Upper lobe of left lung (tissue), 6 donors: ENCODE data around the gene JCAD. TPM values are rescaled to one million over a fixed set of nuclear protein-coding genes. Genes with fewer than 3 reads are reported as not detected.
A peak's percentile ranks its signal among the peaks of the same experiment; 100 is the strongest.

Source experiments
- ATAC-seq, 2 donors: fragments of 200-7000 bp; cut with Tn5 transposase; one replicate each; pipeline ENCODE4 v1.9.1; 2022; ENCODE audit warnings: mild to moderate bottlenecking in 2 of 2, moderate library complexity in 2 of 2; ENCODE audit not compliant: low FRiP score in 2 of 2
- DNase-seq, 2 donors: peaks; one replicate each; pipeline ENCODE4 v3.0.0-alpha.2; 2019 to 2020
- H3K27ac ChIP-seq, 4 donors: fragments of 200-600 bp; sonication (generic); one replicate each; pipeline ENCODE4 v1.5.1; 2016 to 2019
- H3K27me3 ChIP-seq, 4 donors: fragments of 200-600 bp; sonication (generic); one replicate each; pipeline ENCODE4 v1.5.1; 2017 to 2019
- H3K36me3 ChIP-seq, 4 donors: fragments of 200-600 bp; sonication (generic); one replicate each; pipeline ENCODE4 v1.5.1; 2016 to 2019
- H3K4me1 ChIP-seq, 4 donors: fragments of 200-600 bp; sonication (generic); one replicate each; pipeline ENCODE4 v1.5.1; 2018 to 2019
- H3K4me3 ChIP-seq, 4 donors: fragments of 200-600 bp; sonication (generic); one replicate each; pipeline ENCODE4 v1.5.1; 2017 to 2019; ENCODE audit warnings: mild to moderate bottlenecking in 2 of 4, moderate library complexity in 1 of 4
- H3K9me3 ChIP-seq, 4 donors: fragments of 200-600 bp; sonication (generic); one replicate each; pipeline ENCODE4 v1.5.1; 2018 to 2019
- CTCF ChIP-seq, 6 experiments: fragments of 450-650 bp in 4 of 6; fragments of 200-600 bp in 2 of 6; sonication (generic) in 2 of 6; IDR thresholded peaks; one replicate each; pipeline ENCODE4 v1.5.1; 2016 to 2019; ENCODE audit warnings: antibody characterized with exemption in 6 of 6
- EP300 ChIP-seq, 4 donors: sonication (generic); formaldehyde crosslinking; IDR thresholded peaks; one replicate each; pipeline ENCODE4 v1.5.1; 2017; ENCODE audit warnings: antibody characterized with exemption in 4 of 4, control low read depth in 2 of 4
- POLR2A ChIP-seq, 4 donors: fragments of 450-650 bp; IDR thresholded peaks; one replicate each; pipeline ENCODE4 v1.5.1; 2016 to 2017; ENCODE audit warnings: antibody characterized with exemption in 4 of 4, mild to moderate bottlenecking in 2 of 4
- POLR2AphosphoS5 ChIP-seq, 2 donors: sonication (generic); formaldehyde crosslinking; IDR thresholded peaks; one replicate each; pipeline ENCODE4 v1.5.1; 2017; ENCODE audit warnings: antibody characterized with exemption in 2 of 2
- WGBS, 2 donors: methylation state at CpG; one replicate each; pipeline ENCODE4 v1.1.5; 2017 to 2018; 5-methylcytosine and 5-hydroxymethylcytosine counted together
- total RNA-seq, 6 donors: library from RNA; depleted of rRNA in 4 of 6; stranded (reverse); fragments of >200 nt in 4 of 6; gene quantifications; one replicate each; pipeline versions ENCODE4 v1.1.0 to v1.2.1, GENCODE V29; 2016 to 2021
- donor health status: DM: no; HTN: no; CAD: no; lungs with moderate emphysema.
- donor health status: DM: no; HTN: yes; CAD: no; lungs with severe emphysema.

Gene JCAD
- total RNA-seq, 6 donors from 2014 or later = 16.8 to 83.7 (median 37.6) TPM

- no peaks in the 10 kb centered on the region for H3K27me3 ChIP-seq
- TF ChIP-seq POLR2A (IDR thresholded peaks at IDR 0.05) (no peak), EP300 (IDR thresholded peaks at IDR 0.05) (no peak), POLR2AphosphoS5 (IDR thresholded peaks at IDR 0.05) (no peak), CTCF (IDR thresholded peaks at IDR 0.05) (no peak)
- 95 to 97% methylated on average over 4 of the region's 4 CpGs for WGBS, 2 donors
- peaks cover 0 to 4% (median 0%) of the 10 kb centered on the region in 4 donors for H3K4me1 ChIP-seq
- no peak overlapping the region for H3K4me3 ChIP-seq
- DNase-seq (no peak), ATAC-seq (peak in 1 of 2 donors; percentile 32)
- H3K9me3 ChIP-seq = no peaks in the 10 kb centered on the region
- no peak overlapping the region for H3K27ac ChIP-seq
- no peaks in the 10 kb centered on the region for H3K36me3 ChIP-seq
Observed at GRCh38 chr10:30068492-30069223, 9.3 kb upstream of the JCAD start.

GRCh38 chr10:30063099-30063498 lies 3.7 kb upstream of the JCAD start:
- WGBS, 2 donors = 56 to 60% methylated on average over 3 of the region's 3 CpGs
- no peak overlapping the region for H3K4me3 ChIP-seq
- TF ChIP-seq POLR2A (IDR thresholded peaks at IDR 0.05) (no peak), EP300 (IDR thresholded peaks at IDR 0.05) (no peak), CTCF (IDR thresholded peaks at IDR 0.05) (no peak), POLR2AphosphoS5 (IDR thresholded peaks at IDR 0.05) (no peak)
- H3K27ac ChIP-seq = peak overlapping the region in 1 of 4 donors; percentile 23
- no peak for ATAC-seq
- H3K4me1 ChIP-seq = peaks cover 3 to 18% (median 17%) of the 10 kb centered on the region in 4 donors
- no peaks in the 10 kb centered on the region for H3K9me3 ChIP-seq
- H3K27me3 ChIP-seq = peaks cover 0 to 12% (median 4%) of the 10 kb centered on the region in 4 donors
- H3K36me3 ChIP-seq = no peaks in the 10 kb centered on the region
- no peak for DNase-seq

GRCh38 chr10:30062582-30062981 lies 3.2 kb upstream of the JCAD start:
- Histone ChIP-seq H3K27me3 (peaks cover 0 to 12% (median 4%) of the 10 kb centered on the region in 4 donors), H3K9me3 (no peaks in the 10 kb centered on the region), H3K27ac (no peak overlapping the region), H3K4me1 (peaks cover 3 to 23% (median 17%) of the 10 kb centered on the region in 4 donors), H3K4me3 (no peak overlapping the region), H3K36me3 (no peaks in the 10 kb centered on the region)
- no peak for TF ChIP-seq POLR2AphosphoS5 (IDR thresholded peaks at IDR 0.05)
- ATAC-seq = no peak
- WGBS, 2 donors = 91 to 96% methylated on average over 8 of the region's 8 CpGs
- DNase-seq = no peak

- WGBS, 2 donors = 48 to 72% methylated on average over 1 of the region's 1 CpG
- H3K9me3 ChIP-seq = no peaks in the 10 kb centered on the region
- H3K4me1 ChIP-seq = peaks cover 3 to 28% (median 17%) of the 10 kb centered on the region in 4 donors
- H3K36me3 ChIP-seq = no peaks in the 10 kb centered on the region
- TF ChIP-seq EP300 (IDR thresholded peaks at IDR 0.05) (no peak), CTCF (IDR thresholded peaks at IDR 0.05) (no peak), POLR2A (IDR thresholded peaks at IDR 0.05) (no peak), POLR2AphosphoS5 (IDR thresholded peaks at IDR 0.05) (no peak)
- H3K4me3 ChIP-seq = no peak overlapping the region
- H3K27ac ChIP-seq = no peak overlapping the region
- peaks cover 0 to 12% (median 4%) of the 10 kb centered on the region in 4 donors for H3K27me3 ChIP-seq
- ATAC-seq (no peak), DNase-seq (no peak)
Observed at GRCh38 chr10:30062090-30062489, 2.7 kb upstream of the JCAD start.

- H3K27me3 ChIP-seq = peaks cover 0 to 12% (median 4%) of the 10 kb centered on the region in 4 donors
- peak in 1 of 2 donors; percentile 50 for ATAC-seq
- peak overlapping the region; percentile 92 to 94 (median 92) for H3K27ac ChIP-seq
- H3K4me3 ChIP-seq = peak overlapping the region; percentile 60 to 85 (median 73)
- peaks cover 14 to 41% (median 25%) of the 10 kb centered on the region in 4 donors for H3K4me1 ChIP-seq
- no peaks in the 10 kb centered on the region for H3K36me3 ChIP-seq
- 15 to 22% methylated on average over 12 to 21 of the region's 48 CpGs for WGBS, 2 donors
- DNase-seq = peak in 1 of 2 donors; percentile 87
- H3K9me3 ChIP-seq = no peaks in the 10 kb centered on the region
- TF ChIP-seq POLR2AphosphoS5 (IDR thresholded peaks at IDR 0.05) (no peak), POLR2A (IDR thresholded peaks at IDR 0.05) (no peak), CTCF (IDR thresholded peaks at IDR 0.05) (no peak), EP300 (IDR thresholded peaks at IDR 0.05) (no peak)
Observed at GRCh38 chr10:30058570-30059132, 735 bp downstream of the JCAD start.
